ENCODE data around the gene BOLA2B.

BOLA2B gene

DNA sequence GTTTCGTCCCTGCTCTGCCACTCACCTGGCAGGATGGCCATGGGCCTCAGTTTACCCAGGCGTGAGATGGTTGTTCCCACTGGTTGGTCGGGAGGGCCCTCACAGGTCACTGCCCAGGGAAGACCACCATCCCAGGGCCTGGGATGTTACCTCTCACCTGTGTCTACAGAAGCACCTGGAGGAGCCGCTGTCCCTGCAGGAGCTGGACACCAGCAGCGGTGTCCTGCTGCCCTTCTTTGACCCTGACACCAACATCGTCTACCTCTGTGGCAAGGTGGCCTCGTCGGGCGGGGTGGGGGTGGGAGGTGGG is 6.0 kb downstream of the BOLA2B start:
- CTCF ChIA-PET: interaction anchor here (1.1 kb wide), 1 partner anchor 48 kb away, joined by 3 read pairs; no protein-coding TSS in a partner anchor
- Histone ChIP-seq H3K4me1 (ENCODE audit: control extremely low read depth in 1 of 4, control insufficient read depth in 4 of 4, insufficient read depth in 4 of 4, low read length in 3 of 4) (peaks cover 0 to 46% (median 40%) of the 10 kb centered on the region in 4 experiments), H3K9me3 (ENCODE audit: control extremely low read depth in 1 of 5, control insufficient read depth in 4 of 5, insufficient read depth in 2 of 5, low read depth in 1 of 5, low read length in 4 of 5) (no peaks in the 10 kb centered on the region), H3K27me3 (replicated peaks in 2 of 5; ENCODE audit: control insufficient read depth in 4 of 5, insufficient read depth in 5 of 5, low read length in 4 of 5) (no peaks in the 10 kb centered on the region), H3K36me3 (ENCODE audit: control insufficient read depth in 4 of 4, insufficient read depth in 4 of 4, low read length in 3 of 4) (peaks cover 0 to 39% (median 9%) of the 10 kb centered on the region in 4 experiments), H3K4me3 (ENCODE audit: control insufficient read depth in 1 of 7, extremely low read depth in 1 of 7, insufficient read depth in 4 of 7, low read depth in 2 of 7, low read length in 6 of 7) (no peak overlapping the region), H3K27ac (ENCODE audit: insufficient read depth in 1 of 2, low read depth in 1 of 2, low read length in 2 of 2, poor library complexity in 1 of 2, severe bottlenecking in 2 of 2) (no peak overlapping the region)
- POLR2A ChIA-PET: no interaction called here
- DNase-seq: no peak
- WGBS (ENCODE audit: insufficient coverage): 77% methylated on average over 7 of the region's 9 CpGs

DNA sequence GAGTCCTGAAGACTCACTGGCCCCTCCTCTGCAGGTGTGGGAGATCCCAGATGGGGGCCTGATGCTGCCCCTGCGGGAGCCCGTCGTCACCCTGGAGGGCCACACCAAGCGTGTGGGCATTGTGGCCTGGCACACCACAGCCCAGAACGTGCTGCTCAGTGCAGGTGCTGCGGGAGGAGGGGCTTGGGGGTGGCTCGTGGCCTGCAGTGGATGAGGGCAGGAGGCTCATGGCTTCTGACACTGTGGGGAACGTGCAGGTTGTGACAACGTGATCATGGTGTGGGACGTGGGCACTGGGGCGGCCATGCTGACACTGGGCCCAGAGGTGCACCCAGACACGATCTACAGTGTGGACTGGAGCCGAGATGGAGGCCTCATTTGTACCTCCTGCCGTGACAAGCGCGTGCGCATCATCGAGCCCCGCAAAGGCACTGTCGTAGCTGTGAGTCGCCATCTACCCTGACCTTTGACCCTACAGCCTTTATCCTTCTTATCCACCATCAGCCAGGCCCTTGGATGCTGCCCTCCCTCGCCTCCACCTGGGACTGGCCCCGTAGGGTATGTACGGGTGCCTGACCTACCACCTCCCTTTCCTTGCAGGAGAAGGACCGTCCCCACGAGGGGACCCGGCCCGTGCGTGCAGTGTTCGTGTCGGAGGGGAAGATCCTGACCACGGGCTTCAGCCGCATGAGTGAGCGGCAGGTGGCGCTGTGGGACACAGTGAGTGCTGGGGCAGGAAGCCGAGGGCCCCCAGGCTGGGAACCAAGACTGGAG is 6.5 kb downstream of the BOLA2B start:
- H3K27me3 ChIP-seq (replicated peaks in 2 of 5; ENCODE audit: control insufficient read depth in 4 of 5, insufficient read depth in 5 of 5, low read length in 4 of 5): no peaks in the 10 kb centered on the region
- H3K4me3 ChIP-seq (ENCODE audit: control insufficient read depth in 1 of 7, extremely low read depth in 1 of 7, insufficient read depth in 4 of 7, low read depth in 2 of 7, low read length in 6 of 7): peak overlapping the region in 4 of 7 experiments; percentile 19 to 85 (median 51)
- H3K36me3 ChIP-seq (ENCODE audit: control insufficient read depth in 4 of 4, insufficient read depth in 4 of 4, low read length in 3 of 4): peaks cover 0 to 39% (median 9%) of the 10 kb centered on the region in 4 experiments
- peak; percentile 70 to 83 (median 79) for DNase-seq
- peaks cover 0 to 51% (median 43%) of the 10 kb centered on the region in 4 experiments for H3K4me1 ChIP-seq (ENCODE audit: control extremely low read depth in 1 of 4, control insufficient read depth in 4 of 4, insufficient read depth in 4 of 4, low read length in 3 of 4)
- H3K27ac ChIP-seq (ENCODE audit: insufficient read depth in 1 of 2, low read depth in 1 of 2, low read length in 2 of 2, poor library complexity in 1 of 2, severe bottlenecking in 2 of 2): peak overlapping the region in 1 of 2 experiments; percentile 76
- CTCF ChIA-PET: interaction anchor here (1.1 to 2.3 kb wide), 2 partner anchors 47 to 95 kb away, joined by 3 to 16 read pairs; partner anchors contain the start of gene TBX6
- H3K9me3 ChIP-seq (ENCODE audit: control extremely low read depth in 1 of 5, control insufficient read depth in 4 of 5, insufficient read depth in 2 of 5, low read depth in 1 of 5, low read length in 4 of 5): no peaks in the 10 kb centered on the region
- 51% methylated on average over 31 of the region's 36 CpGs for WGBS (ENCODE audit: insufficient coverage)
- POLR2A ChIA-PET: interaction anchor here (0.8 to 0.9 kb wide), 2 partner anchors 91 to 94 kb away, joined by 3 read pairs; partner anchors contain the start of gene YPEL3

DNA sequence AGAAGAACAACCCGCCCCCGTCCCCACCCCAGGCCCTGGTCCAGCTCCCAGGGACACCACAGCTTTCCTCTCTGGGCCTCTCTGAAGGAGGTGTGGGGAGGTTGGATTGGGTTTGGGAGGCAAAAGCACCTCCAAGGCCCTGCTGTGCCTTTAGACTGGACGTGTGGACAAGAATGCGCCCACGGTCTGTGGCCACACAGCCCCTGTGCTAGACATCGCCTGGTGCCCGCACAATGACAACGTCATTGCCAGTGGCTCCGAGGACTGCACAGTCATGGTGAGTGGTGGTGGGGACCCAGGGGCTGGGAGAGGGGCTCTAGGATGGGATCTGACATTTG is 7.1 kb downstream of the BOLA2B start:
- Histone ChIP-seq H3K4me1 (ENCODE audit: control extremely low read depth in 1 of 4, control insufficient read depth in 4 of 4, insufficient read depth in 4 of 4, low read length in 3 of 4) (peaks cover 0 to 51% (median 43%) of the 10 kb centered on the region in 4 experiments), H3K27ac (ENCODE audit: insufficient read depth in 1 of 2, low read depth in 1 of 2, low read length in 2 of 2, poor library complexity in 1 of 2, severe bottlenecking in 2 of 2) (peak overlapping the region in 1 of 2 experiments; percentile 76), H3K36me3 (ENCODE audit: control insufficient read depth in 4 of 4, insufficient read depth in 4 of 4, low read length in 3 of 4) (peaks cover 0 to 39% (median 9%) of the 10 kb centered on the region in 4 experiments), H3K27me3 (replicated peaks in 2 of 5; ENCODE audit: control insufficient read depth in 4 of 5, insufficient read depth in 5 of 5, low read length in 4 of 5) (no peaks in the 10 kb centered on the region), H3K9me3 (ENCODE audit: control extremely low read depth in 1 of 5, control insufficient read depth in 4 of 5, insufficient read depth in 2 of 5, low read depth in 1 of 5, low read length in 4 of 5) (no peaks in the 10 kb centered on the region), H3K4me3 (ENCODE audit: control insufficient read depth in 1 of 7, extremely low read depth in 1 of 7, insufficient read depth in 4 of 7, low read depth in 2 of 7, low read length in 6 of 7) (peak overlapping the region in 3 of 7 experiments; percentile 19 to 85 (median 77))
- ChIA-PET POLR2A (interaction anchor here (0.7 to 0.9 kb wide), 3 partner anchors 56 to 94 kb away, joined by 3 read pairs; partner anchors contain the start of gene YPEL3), CTCF (interaction anchor here (1.5 to 2.3 kb wide), 2 partner anchors 94 to 121 kb away, joined by 4 to 16 read pairs; partner anchors contain the start of genes ALDOA and TBX6)
- no peak for DNase-seq
- WGBS (ENCODE audit: insufficient coverage): 51% methylated on average over 8 of the region's 9 CpGs

DNA sequence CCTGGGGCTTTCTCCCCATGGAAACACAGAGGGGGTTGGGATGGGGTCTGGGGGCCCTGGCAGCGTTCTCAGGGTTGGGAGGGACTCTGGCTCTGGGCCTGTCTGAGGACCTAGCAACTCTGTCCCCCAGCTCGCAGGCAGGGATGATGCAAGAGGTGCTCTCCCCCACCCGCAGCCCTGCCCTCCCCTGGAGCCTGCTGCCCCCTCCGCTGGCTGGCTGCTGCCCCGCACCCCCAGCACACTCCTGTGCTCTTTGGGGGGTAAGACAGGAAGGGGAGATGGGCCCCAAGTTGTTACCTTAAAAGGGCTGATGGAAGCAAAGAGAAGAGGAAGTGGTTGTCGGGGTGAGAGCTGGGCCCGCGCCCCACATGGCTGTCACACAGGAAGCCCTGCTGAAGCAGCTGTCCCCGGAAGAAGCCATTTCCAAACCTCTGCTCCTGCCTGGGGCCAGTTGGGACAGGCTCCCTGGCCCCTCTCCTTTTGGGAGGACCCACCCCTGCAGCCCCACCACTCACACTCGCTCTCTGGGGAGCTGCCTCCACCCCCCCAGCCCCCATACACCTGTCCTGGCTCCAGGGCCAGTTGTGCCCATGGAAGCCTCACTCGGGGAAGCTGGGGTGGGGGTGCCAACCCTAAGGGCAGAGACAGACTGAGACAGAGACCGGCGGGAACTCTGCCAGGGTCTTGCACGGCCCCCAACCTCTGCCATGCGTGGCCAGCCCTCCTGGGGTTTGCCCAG is 7.6 kb downstream of the BOLA2B start:
- Histone ChIP-seq H3K9me3 (ENCODE audit: control extremely low read depth in 1 of 5, control insufficient read depth in 4 of 5, insufficient read depth in 2 of 5, low read depth in 1 of 5, low read length in 4 of 5) (no peaks in the 10 kb centered on the region), H3K4me1 (ENCODE audit: control extremely low read depth in 1 of 4, control insufficient read depth in 4 of 4, insufficient read depth in 4 of 4, low read length in 3 of 4) (peaks cover 0 to 51% (median 43%) of the 10 kb centered on the region in 4 experiments), H3K27me3 (replicated peaks in 2 of 5; ENCODE audit: control insufficient read depth in 4 of 5, insufficient read depth in 5 of 5, low read length in 4 of 5) (no peaks in the 10 kb centered on the region), H3K27ac (ENCODE audit: insufficient read depth in 1 of 2, low read depth in 1 of 2, low read length in 2 of 2, poor library complexity in 1 of 2, severe bottlenecking in 2 of 2) (peak overlapping the region in 1 of 2 experiments; percentile 76), H3K4me3 (ENCODE audit: control insufficient read depth in 1 of 7, extremely low read depth in 1 of 7, insufficient read depth in 4 of 7, low read depth in 2 of 7, low read length in 6 of 7) (peak overlapping the region in 4 of 7 experiments; percentile 36 to 85 (median 81)), H3K36me3 (ENCODE audit: control insufficient read depth in 4 of 4, insufficient read depth in 4 of 4, low read length in 3 of 4) (peaks cover 0 to 39% (median 9%) of the 10 kb centered on the region in 4 experiments)
- WGBS (ENCODE audit: insufficient coverage): 17% methylated on average over 10 of the region's 15 CpGs
- ChIA-PET POLR2A (interaction anchor here (0.6 to 0.8 kb wide), 3 partner anchors 56 to 91 kb away, joined by 3 to 4 read pairs (median 3); partner anchors contain the start of gene YPEL3), CTCF (interaction anchor here (0.8 to 2.3 kb wide), 5 partner anchors 25 to 121 kb away, joined by 3 to 16 read pairs (median 4); partner anchors contain the start of genes ALDOA and TBX6)
- peak in 2 of 3 donors; percentile 68 to 81 for DNase-seq

DNA sequence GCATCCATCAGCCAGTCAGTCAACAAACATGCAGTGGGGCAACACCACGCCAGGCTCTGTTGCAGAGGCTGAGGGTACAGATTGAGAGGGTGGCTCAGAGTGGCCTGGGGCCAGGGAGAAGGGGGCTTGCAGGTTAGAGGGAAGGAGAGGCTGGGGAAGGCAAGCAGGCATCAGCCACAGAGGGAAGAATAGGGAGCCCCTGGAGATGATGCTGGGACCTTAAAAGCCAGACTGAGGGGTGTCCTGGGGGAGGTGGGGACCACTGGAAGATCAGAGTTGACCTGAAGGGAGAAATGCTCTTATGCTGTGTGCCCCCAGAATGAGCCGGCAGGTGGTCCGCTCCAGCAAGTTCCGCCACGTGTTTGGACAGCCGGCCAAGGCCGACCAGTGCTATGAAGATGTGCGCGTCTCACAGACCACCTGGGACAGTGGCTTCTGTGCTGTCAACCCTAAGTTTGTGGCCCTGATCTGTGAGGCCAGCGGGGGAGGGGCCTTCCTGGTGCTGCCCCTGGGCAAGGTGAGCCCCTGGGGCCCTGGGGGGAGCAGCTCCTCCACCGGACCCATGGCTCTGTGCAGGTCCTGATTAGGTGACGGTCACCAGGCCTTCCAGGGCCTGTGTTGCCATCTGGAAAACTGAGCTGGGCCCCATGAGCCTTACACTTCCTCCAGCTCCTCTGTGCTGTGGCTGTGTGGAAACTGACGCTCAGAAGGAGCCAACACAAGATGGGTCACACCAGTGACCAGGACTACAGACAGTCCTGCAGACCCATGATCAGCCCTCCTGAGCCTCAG is 8.4 kb downstream of the BOLA2B start:
- no peaks in the 10 kb centered on the region for H3K9me3 ChIP-seq (ENCODE audit: control extremely low read depth in 1 of 5, control insufficient read depth in 4 of 5, insufficient read depth in 2 of 5, low read depth in 1 of 5, low read length in 4 of 5)
- ChIA-PET CTCF (interaction anchor here (0.8 to 2.3 kb wide), 5 partner anchors 24 to 120 kb away, joined by 3 to 16 read pairs (median 4); partner anchors contain the start of genes ALDOA and TBX6), POLR2A (interaction anchor here (0.6 to 1.5 kb wide), 2 partner anchors 90 to 93 kb away, joined by 4 read pairs; no protein-coding TSS in a partner anchor)
- H3K27me3 ChIP-seq (replicated peaks in 2 of 5; ENCODE audit: control insufficient read depth in 4 of 5, insufficient read depth in 5 of 5, low read length in 4 of 5): no peaks in the 10 kb centered on the region
- DNase-seq: no peak
- H3K27ac ChIP-seq (ENCODE audit: insufficient read depth in 1 of 2, low read depth in 1 of 2, low read length in 2 of 2, poor library complexity in 1 of 2, severe bottlenecking in 2 of 2): peak overlapping the region in 1 of 2 experiments; percentile 76
- H3K4me3 ChIP-seq (ENCODE audit: control insufficient read depth in 1 of 7, extremely low read depth in 1 of 7, insufficient read depth in 4 of 7, low read depth in 2 of 7, low read length in 6 of 7): peak overlapping the region; percentile 67 to 87 (median 81)
- H3K36me3 ChIP-seq (ENCODE audit: control insufficient read depth in 4 of 4, insufficient read depth in 4 of 4, low read length in 3 of 4): peaks cover 0 to 39% (median 9%) of the 10 kb centered on the region in 4 experiments
- 79% methylated on average over 13 of the region's 13 CpGs for WGBS (ENCODE audit: insufficient coverage)
- peaks cover 0 to 51% (median 43%) of the 10 kb centered on the region in 4 experiments for H3K4me1 ChIP-seq (ENCODE audit: control extremely low read depth in 1 of 4, control insufficient read depth in 4 of 4, insufficient read depth in 4 of 4, low read length in 3 of 4)

All from common myeloid progenitor, CD34-positive (primary cell).